GM21447 (cell line): ENCODE data around the gene DCAF4L1.

Source experiments
- ATAC-seq: cut with Tn5 transposase; IDR thresholded peaks from one replicate; pipeline ENCODE4 v1.9.1; 2021; ENCODE audit not compliant: unreplicated experiment

DCAF4L1 gene, protein sequence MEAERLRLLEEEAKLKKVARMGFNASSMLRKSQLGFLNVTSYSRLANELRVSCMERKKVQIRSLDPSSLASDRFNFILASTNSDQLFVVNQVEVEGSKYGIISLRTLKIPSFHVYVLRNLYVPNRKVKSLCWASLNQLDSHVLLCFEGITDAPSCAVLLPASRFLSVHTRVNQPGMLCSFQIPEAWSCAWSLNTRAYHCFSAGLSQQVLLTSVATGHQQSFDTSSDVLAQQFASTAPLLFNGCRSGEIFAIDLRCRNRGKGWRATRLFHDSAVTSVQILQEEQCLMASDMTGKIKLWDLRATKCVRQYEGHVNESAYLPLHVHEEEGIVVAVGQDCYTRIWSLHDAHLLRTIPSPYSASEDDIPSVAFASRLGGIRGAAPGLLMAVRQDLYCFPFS

DNA sequence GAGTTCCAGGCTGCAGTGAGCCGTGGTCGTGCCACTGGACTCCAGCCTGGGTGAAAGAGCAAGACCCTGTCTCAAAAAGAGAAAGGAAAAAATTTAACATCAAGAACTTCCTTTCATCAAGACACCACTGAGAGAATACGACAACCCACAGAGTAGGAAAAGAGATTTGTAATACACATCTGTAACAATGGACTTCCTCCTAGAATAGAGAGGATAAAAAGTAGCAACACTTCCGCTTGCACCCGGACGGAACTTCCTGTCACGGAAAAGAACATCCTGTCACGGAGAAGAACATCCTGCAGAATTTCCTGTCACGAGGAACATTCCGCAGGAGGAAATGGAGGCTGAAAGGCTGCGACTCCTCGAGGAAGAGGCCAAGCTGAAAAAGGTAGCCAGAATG is at the start of gene DCAF4L1:
TSS of gene DCAF4L1 (plus strand) at position 301 of the 400 bp plus-strand sequence. CDS start at position 338, 37 bp downstream.
- no peak for ATAC-seq

DNA sequence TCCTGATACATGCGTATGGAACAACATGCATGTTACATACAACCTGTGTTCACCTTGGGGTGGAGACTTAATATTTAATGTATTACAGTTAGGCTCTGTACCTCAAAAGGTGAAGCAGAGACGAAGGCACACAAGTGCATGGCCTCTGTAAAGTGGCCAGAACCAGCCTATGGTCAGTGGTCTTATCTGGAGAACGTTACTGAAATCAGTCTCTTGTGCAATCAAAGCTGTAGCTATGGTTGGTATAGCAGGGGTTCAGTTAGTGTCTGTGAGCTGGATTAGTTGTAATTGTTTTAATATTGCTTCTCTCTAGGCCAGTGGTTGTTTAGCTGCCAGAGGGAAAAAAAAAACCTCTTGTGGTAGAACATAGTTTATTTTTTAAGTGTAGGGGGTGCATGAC is 48.6 kb upstream of the DCAF4L1 start:
- ATAC-seq, result no peak

GRCh38 chr4:41933997-41934503 is 47.5 kb upstream of the DCAF4L1 start:
- no peak for ATAC-seq

- ATAC-seq, result no peak
Measured at GRCh38 chr4:41934514-41934900, 47.0 kb upstream of the DCAF4L1 start.

DNA sequence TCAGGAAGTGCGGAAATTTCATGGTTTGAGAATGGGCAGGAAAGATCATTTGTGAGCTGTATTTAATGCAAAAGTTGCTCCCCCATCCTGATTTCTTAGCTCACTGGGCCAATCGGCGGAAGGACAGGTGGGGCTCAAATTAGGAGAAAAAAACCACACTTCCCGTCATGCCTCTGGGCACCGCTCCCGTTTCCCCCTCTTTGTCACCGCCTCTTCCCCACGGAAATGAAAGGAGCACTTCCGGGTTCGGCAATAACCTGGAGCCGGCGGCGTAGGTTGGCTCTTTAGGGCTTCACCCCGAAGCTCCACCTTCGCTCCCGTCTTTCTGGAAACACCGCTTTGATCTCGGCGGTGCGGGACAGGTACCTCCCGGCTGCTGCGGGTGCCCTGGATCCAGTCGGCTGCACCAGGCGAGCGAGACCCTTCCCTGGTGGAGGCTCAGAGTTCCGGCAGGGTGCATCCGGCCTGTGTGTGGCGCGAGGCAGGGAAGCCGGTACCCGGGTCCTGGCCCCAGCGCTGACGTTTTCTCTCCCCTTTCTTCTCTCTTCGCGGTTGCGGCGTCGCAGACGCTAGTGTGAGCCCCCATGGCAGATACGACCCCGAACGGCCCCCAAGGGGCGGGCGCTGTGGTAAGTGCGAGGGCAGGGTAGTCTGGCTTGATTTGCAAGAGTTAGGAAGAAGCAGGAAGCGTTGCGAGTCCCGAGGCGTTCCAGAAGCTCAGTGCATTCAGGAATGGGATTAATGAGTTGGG is 46.5 kb upstream of the DCAF4L1 start, which contains the start of gene TMEM33:
TSS of gene TMEM33 (plus strand) at position 529 of the 751 bp plus-strand sequence. CDS start at position 585, 56 bp downstream.
- peak; percentile 96 for ATAC-seq

DNA sequence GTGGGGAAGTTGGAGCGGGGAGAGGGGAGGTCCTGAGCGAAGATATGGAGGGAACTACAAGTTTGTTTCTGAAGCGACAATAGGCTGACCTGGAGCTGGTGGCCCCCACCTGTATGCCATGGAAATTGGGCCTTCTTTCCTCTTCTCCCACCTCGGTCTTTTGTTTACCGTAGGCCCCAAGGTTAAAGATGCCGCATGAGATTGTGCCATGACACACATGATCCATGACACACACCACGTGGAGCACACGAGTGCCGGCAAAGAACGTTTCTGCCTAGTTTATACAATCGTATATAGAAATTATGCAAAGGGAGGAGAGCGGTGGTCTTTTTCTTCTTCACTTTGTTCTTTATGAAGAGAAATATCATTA is 45.9 kb upstream of the DCAF4L1 start:
- peak; percentile 4 for ATAC-seq

- no peak for ATAC-seq
Measured at GRCh38 chr4:41939016-41939626, 42.4 kb upstream of the DCAF4L1 start.

DNA sequence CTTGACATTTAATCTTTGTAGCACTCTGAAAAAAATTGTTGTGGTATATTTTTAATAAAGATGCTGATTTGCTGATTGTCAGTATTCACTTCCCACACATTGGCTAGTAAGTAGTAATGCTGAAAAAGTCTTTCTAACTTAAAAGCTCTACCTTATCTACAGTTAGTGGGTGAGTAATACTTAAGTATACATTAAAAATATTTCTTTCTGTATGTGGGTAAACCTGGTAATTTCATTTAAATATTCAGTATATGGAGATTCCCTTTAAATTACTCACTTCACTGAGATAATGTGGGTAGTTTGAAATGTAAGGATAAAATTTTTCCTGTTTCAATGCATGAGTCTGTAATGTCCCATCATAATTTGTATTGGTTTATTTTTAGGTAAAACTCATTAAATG is 40.7 kb upstream of the DCAF4L1 start:
- ATAC-seq, result no peak

- ATAC-seq, result no peak
Measured at GRCh38 chr4:41943506-41943905, 38.0 kb upstream of the DCAF4L1 start.

DNA sequence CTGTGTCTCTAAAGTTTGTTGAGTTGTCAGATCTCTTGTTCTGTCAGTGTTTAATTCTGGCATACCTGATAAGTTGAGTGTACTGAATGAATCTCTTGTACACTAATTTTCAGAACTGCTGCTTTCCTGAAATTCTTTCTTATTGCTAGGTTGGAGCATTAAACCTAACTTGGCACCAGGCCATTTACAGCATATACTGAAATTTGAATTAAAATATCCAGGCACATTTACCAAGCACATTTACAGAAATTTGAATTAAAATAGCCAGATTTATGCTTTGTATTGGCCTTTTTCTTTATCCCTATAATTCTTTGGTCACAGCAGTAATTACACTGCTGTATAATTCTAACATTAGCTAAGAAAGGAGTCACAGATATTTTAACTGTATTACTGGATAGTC is 37.5 kb upstream of the DCAF4L1 start:
- ATAC-seq, result no peak

DNA sequence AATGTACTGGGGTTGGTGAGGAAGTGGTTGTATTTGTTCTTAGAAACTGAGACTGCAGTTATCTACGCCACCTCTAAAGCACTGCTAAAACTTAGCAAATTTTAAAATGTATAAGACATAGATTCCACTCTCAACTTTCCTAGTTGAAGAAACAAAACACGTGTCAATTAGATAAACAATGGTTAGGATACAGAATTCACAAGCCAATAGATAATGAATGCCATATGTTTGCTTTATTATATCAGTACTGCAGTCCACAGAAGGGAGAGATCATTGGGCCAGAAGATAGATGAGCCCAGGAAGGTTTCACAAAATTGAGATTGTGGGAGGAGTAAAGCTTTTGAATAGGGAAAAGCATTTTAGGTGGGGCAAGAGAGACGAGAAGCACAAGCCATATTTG is 32.0 kb upstream of the DCAF4L1 start:
- no peak for ATAC-seq

- ATAC-seq, result no peak
Measured at GRCh38 chr4:41957634-41958033, 23.9 kb upstream of the DCAF4L1 start.

DNA sequence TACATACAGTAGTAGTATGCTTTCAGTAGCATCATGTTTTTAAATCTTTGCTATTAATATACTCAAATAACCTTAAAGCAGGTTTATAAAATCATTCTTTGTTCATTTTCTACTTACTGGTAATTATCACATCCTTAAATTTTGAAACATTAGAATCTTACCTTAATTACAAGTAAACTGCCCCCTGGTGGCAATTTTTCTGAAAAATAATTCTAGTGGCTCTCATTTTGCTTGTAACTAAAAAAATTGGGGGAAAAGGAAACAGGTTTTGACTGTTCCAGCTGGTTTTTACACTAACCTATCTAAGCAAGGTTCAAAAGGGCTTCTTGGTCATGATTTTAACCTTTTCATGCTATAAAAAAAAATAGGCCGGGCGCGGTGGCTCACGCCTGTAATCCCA is 18.5 kb upstream of the DCAF4L1 start:
- no peak for ATAC-seq

DNA sequence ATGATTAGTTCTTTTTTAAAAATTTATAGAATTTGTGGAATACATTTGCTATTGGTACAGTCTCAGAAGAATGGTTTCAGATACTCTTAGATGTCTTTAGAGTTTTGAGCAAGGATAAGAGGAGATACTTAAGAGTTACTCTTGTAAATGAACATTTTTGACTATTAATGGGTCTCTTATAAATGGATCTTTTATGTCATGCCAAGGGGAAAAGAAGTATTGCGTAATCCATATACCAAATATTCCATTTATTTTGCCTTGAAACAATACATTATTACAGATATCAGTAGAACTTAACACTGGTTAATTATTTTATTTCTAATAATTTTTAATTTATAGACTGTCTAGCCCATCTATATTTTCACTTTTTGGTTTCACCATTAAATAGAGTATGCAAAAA is 17.2 kb upstream of the DCAF4L1 start:
- ATAC-seq, result no peak

- ATAC-seq, result no peak
Measured at GRCh38 chr4:41967392-41967791, 14.2 kb upstream of the DCAF4L1 start.

DNA sequence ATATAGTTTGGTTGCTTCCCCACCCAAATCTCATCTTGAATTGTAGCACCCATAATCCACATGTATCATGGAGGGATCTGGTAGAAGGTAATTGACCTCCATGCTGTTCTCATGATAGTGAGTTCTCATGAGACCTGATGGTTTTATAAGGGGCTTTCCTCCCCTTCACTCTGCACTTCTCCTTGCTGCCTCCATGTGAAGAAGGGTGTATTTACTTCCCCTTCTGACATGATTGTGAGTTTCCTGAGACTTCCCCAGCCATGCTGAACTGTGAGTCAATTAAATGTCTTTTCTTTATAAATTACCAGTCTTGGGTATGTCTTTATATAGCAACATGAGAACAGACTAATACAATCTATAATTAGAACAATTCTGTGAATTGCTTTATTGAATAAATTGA is 11.9 kb upstream of the DCAF4L1 start:
- no peak for ATAC-seq

DNA sequence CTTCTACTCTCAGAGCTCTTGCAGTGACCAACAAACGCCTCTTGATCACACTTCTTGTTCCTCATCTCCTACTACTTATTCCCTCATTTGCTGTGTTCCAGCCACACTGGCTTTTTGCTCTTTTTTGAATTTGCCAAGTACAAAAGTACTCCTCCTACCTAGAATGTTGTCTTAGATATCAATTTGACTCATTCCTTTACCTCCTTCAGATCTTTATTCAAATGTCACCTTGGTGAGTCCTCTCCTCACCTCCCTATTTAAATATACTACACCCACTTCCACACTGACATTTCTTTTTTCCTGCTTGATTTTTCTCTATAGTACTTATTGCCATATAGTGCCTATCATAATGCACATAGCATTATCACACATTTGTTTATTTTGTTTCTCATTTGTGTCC is 6.2 kb upstream of the DCAF4L1 start:
- no peak for ATAC-seq

- ATAC-seq, result no peak
Measured at GRCh38 chr4:41976775-41977516, 4.6 kb upstream of the DCAF4L1 start.

DNA sequence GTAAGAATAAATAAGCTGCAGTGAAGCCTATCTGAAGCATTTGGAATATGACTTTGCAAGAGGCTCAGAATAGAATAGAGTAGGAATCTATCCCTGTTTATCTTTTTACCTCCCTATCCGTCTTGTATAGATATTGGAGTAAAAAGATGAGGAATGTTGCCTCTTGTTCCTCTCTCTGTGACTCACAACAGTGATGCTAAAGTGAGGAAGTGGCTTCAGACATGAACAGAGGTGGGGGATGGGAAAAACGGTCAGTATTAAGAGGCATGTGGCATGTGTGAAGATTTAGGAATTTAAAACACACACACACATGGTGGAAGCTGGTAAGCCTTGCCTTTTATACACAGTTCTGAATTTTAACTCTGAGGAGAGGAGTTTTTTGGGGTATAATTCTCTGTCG is 3.8 kb upstream of the DCAF4L1 start:
- no peak for ATAC-seq

DNA sequence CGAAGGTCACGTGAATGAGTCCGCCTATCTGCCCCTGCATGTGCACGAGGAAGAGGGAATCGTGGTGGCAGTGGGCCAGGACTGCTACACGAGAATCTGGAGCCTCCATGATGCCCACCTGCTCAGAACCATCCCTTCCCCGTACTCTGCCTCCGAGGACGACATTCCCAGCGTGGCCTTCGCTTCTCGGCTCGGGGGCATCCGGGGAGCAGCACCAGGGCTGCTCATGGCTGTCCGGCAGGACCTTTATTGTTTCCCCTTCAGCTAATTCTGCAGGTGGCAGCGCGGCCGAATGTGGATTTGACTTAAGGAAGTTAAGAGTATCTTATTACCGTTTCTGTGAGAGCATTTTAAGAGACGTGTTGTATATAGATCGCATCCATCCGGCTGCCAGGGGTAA is 1.2 kb downstream of the DCAF4L1 start:
- no peak for ATAC-seq

DNA sequence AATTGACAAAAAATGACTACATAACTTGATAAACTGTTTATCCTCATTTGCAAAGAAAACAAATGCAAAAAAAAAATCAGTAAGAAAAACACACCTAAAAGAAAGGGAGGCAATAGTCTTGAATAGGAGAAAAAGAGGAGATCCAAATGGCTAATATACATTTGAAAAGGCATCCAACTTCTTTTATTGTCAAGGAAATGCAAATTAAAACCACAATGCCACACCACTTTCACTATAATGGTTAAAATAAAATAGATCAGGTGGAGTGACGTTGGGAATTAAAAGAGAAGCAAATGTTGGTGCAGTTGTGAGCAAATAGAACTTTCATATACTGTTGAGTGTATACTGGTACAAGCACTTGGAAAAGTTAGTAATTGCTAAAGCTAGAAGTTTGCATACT is 3.6 kb downstream of the DCAF4L1 start:
- no peak for ATAC-seq
